ENCODE results near the gene CCT4. TPM values are rescaled to one million over a fixed set of nuclear protein-coding genes. Genes with fewer than 3 reads are reported as not detected.
A peak's percentile ranks its signal among the peaks of the same experiment; 100 is the strongest.
"Not testable (repeated sequence)": the region's sequence is repeated elsewhere in the genome, so short reads cannot be mapped to it uniquely, and the experiment has no call there.

Gene CCT4, protein sequence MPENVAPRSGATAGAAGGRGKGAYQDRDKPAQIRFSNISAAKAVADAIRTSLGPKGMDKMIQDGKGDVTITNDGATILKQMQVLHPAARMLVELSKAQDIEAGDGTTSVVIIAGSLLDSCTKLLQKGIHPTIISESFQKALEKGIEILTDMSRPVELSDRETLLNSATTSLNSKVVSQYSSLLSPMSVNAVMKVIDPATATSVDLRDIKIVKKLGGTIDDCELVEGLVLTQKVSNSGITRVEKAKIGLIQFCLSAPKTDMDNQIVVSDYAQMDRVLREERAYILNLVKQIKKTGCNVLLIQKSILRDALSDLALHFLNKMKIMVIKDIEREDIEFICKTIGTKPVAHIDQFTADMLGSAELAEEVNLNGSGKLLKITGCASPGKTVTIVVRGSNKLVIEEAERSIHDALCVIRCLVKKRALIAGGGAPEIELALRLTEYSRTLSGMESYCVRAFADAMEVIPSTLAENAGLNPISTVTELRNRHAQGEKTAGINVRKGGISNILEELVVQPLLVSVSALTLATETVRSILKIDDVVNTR
- 406 and 477 TPM in 2 replicates for total RNA-seq (2014; rRNA removed; shearing (Covaris generic))
- 302 and 338 TPM in 2 replicates for polyA plus RNA-seq (2015; cell fraction: cytosol; rRNA removed)
- polyA plus RNA-seq (2015; cell fraction: nucleus; rRNA removed) = 355 and 414 TPM in 2 replicates

- DNase-seq (ENCODE audit: low read depth) = peak; percentile 89
Observed at GRCh38 chr2:61888267-61889055, at the start of gene CCT4. Gene CCT4 (minus strand): TSS chr2:61888656. CDS start chr2:61888507, 149 bp downstream.

GRCh38 chr2:61937886-61938285 is 49.4 kb upstream of the CCT4 start:
- DNase-seq (ENCODE audit: low read depth) = no peak

DNA sequence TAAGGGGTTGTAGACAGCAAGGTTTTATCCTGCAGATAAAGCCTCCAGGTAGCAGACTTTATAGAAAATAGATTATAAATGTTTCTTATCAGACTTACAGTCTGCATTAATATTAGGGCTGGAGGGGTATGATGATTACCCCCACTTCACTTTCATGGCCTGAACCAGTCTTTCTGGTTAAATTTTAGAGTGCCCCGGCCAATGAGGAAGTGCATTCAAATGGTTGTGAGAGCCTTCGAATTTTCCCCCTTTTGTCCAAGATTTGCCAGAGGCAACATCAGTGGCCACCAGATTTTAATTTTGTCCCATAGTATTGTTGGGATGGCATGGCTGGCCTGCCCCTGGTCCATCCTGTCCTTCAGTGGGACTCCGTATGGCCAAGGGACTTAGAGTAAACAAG is 48.6 kb upstream of the CCT4 start:
- DNase-seq (ENCODE audit: low read depth) = no peak

GRCh38 chr2:61928826-61929461 is 40.5 kb upstream of the CCT4 start:
- no peak for DNase-seq (ENCODE audit: low read depth)

GRCh38 chr2:61926531-61927477 is 38.3 kb upstream of the CCT4 start:
- DNase-seq (ENCODE audit: low read depth) = no peak

DNA sequence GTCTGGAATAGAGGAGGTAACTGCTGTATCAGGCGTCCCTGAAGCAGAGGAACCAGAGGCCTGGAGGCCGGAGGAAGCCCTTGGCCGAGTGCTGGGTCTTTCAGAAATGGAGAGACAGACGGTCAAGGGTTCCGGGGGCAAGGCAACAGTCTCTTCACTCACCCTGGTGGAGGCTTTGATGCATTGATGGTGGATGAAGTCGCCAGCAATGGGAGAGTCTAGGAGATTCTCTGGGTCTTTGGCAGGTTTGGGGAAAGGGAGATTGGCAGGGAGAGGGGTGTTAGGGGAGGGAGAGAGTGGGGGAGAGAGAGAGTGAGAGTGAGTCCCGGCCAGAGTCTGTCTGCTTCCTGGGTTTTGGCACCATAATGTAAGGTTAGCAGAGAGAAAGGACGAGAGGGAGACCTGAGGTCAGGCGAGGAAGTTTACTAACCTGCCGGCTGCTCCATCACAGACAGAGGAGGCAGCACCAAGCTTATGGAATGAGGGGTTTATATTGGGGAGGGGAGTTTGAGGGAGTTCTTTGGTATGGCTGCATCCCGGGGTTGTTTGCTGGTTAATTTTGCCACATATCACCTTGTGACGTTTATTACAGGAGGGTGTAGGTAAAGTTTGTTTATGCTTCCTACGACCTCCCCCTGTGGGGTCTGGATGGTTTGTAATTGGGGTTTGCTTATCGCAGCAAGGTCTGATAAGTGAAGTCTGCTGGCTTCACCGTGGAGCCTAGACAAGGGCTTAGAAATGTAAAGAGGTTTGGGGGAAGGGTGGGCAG is 36.6 kb upstream of the CCT4 start:
- DNase-seq (ENCODE audit: low read depth) = no peak

GRCh38 chr2:61922714-61923113 is 34.3 kb upstream of the CCT4 start:
- DNase-seq (ENCODE audit: low read depth) = no peak

DNA sequence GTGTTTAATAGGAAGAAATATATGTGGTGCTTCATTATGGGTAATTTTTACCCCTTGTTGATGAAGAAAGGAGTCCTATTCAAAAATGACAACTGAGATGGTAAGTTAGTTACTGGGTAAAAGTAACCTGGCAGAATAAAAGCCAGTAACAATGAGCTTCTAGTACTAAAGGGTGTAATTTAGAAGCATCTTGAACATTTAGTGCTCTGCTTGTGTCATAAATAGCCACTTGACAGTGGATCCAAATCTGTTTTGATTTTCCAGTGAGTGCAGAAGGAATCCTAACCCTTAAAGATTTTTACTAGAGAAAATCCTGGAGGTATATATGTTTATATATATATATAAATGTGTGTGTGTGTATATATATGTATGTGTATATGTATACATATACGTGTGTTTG is 32.1 kb upstream of the CCT4 start:
- no peak for DNase-seq (ENCODE audit: low read depth)

GRCh38 chr2:61914794-61915193 is 26.3 kb upstream of the CCT4 start:
- not testable (repeated sequence) for DNase-seq (ENCODE audit: low read depth)

GRCh38 chr2:61911510-61911909 is 23.1 kb upstream of the CCT4 start:
- no peak for DNase-seq (ENCODE audit: low read depth)

- DNase-seq (ENCODE audit: low read depth) = no peak
Observed at GRCh38 chr2:61910603-61911002, 22.1 kb upstream of the CCT4 start.

DNA sequence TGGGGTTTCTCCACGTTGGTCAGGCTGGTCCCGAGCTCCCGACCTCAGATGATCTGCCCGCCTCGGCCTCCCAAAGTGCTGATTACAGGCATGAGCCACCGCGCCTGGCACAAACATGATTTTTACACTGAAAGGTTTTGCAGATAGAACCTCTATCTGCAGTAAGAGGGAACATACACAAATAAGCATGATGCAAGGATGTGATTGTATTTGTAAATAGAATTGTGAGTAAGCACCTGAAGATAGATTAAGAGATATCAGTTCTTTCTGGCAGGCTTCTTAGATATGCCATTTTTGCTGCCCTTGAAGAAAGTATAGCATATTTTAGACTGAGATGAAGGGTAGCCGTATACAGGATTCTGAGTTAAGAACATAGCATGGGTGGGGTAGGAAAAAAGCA is 20.7 kb upstream of the CCT4 start:
- DNase-seq (ENCODE audit: low read depth) = no peak

DNA sequence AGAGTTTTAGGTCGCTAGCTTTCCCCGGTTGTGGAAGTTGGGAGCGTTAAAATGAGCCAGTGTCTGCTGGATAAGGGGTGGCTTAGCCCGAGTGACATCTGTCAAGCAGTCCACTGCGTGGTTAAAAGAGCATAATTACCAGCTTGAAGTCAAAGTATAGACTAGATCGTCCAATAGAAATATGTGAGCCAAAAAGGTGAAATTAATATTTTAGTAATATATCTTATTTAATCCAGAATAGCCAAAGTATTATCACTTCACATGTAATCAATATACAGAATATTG is 17.7 kb upstream of the CCT4 start:
- DNase-seq (ENCODE audit: low read depth) = no peak

DNA sequence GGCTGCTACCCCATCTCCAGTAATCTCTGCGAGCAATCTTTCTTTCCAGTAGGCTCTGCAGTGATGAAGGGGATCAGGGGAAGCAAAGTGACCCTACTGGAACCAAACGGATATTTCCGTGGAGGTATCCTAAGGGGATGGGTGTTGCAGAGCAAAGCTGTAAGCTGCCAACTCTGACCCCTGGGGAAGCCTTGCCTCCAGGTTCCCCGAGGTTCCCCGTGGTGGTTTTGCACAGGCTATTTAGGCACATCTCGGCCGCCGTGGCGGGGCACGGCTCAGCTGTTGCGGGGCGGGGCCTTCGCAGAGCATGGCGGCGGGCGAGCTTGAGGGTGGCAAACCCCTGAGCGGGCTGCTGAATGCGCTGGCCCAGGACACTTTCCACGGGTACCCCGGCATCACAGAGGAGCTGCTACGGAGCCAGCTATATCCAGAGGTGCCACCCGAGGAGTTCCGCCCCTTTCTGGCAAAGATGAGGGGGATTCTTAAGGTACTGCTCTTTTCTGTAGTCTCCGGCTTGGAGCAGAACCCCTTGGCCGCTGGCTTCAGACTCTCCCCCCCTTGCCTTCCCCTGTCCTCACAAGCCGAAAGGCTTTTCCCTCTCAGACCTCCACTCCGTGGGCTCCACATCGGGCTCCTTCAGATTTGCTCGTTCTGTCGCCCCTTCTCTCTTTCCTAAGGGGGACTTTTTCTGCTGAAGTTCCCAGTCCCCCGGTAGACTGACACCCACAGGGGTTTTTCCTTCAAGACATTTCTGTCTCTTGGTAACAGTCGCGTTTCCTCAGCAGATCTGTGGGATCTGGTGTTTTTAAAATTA is 17.1 kb upstream of the CCT4 start, which contains the start of gene COMMD1:
TSS of gene COMMD1 (plus strand) at position 303 of the 814 bp plus-strand sequence. CDS start at position 308, 5 bp downstream.
- peak; percentile 71 for DNase-seq (ENCODE audit: low read depth)

DNA sequence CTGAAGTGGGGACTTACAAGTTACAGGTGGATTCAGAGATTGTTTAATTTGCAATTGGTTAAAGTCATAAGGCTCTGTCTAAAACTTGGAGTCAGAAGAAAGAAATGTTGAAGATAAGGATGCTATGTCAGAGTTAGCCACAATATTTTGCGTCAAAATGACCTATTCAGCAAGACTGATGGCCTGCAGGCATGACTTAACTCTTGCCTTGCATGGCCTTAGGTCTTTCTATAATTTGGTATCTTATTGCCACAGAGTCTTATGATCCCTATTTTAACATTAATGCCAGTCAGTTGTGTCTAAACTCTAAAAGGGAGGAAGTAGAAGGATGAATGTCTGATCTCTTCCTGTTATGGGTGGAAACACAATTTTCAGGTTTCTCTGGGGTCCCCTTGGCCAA is 11.8 kb upstream of the CCT4 start:
- no peak for DNase-seq (ENCODE audit: low read depth)

- DNase-seq (ENCODE audit: low read depth) = peak; percentile 27
Observed at GRCh38 chr2:61898810-61899209, 10.4 kb upstream of the CCT4 start.

DNA sequence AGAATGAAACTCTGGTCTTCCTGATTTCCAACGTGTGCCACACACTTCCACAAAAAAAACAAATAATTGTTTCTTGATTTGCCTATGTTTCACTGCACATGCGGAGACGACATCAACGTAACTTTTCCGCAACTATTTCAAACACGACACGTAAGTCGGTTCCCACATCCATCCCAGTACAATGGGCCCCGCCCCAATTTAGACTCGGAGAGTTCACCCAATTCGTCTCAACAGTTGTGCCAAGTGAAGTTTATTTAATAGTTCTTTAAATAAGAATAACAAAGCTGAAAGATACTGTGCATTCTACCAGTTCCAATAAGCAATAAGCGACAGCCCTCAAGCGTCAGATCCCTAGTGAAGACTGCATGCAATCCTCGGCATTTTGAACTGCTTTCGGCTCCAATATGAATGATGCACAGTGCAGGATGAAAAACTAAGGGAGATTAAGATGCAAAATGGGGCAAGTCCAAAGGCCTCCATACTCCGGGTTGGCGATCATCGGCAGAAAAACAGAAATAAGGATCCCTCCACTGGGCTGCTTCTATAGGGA is 664 bp downstream of the CCT4 start:
- peak; percentile 23 for DNase-seq (ENCODE audit: low read depth)

DNA sequence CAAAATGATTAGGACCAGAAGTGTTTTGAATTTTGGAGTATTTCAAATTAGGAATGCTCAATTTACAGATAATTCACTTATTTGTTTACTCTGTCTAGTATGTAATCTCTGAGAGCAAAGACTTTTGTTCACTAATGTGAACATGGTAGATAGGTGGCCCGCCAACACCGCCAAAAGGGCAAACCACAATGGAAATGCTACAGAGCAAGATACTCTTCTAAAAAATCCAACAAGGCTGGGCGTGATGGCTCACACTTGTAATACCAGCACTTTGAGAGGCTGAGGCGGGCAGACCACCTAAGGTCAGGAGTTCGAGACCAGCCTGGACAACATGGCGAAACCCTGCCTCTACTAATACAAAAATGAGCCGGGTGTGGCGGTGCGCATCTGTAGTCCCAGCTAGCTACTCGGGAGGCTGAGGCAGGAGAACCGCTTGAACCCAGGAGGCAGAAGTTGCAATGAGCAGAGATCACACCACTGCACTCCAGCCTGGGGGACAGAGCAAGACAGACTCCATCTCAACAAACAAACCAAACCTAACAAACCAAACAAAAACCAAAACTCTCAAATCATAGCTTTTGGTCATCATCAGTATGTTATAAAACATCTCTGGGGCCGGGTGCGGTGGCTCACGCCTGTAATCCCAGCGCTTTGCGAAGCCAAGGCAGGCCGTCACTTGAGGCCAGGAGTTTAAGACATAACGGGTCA is 2.4 kb downstream of the CCT4 start:
- DNase-seq (ENCODE audit: low read depth) = no peak
